ENCODE data around the gene ADARB2.

- no peak for TF ChIP-seq CTCF (IDR thresholded peaks at IDR 0.05)
- TF ChIP-seq EP300 (IDR thresholded peaks at IDR 0.05): no peak
Measured at GRCh38 chr10:1358147-1358546, 379.2 kb downstream of the ADARB2 start.
